Activated naive CD4-positive, alpha-beta T cell treated with anti-CD3 and anti-CD28 coated beads for 36 hours (primary cell): Measurements from ENCODE around the gene SET. TPM values are rescaled to one million over a fixed set of nuclear protein-coding genes. Genes with fewer than 3 reads are reported as not detected.
"Not testable (repeated sequence)": the region's sequence is repeated elsewhere in the genome, so short reads cannot be mapped to it uniquely, and the experiment has no call there.

ENCODE experiments used
- CTCF ChIA-PET: fragments of 350-600 bp; sonication (Branson Sonifier 250); formaldehyde crosslinking; loops from one replicate; lab custom pipeline; 2021; ENCODE audit warnings: antibody characterized with exemption; lab: Charles Lee
- DNase-seq: peaks from one replicate; pipeline ENCODE4 v3.0.0-alpha.2; 2020
- H3K27ac Mint-ChIP-seq: one replicate; pipeline ENCODE4 v1.8.0; 2021; ENCODE audit warnings: mild to moderate bottlenecking, mixed read lengths
- H3K27me3 Mint-ChIP-seq: one replicate; pipeline ENCODE4 v1.8.0; 2021; ENCODE audit warnings: low read depth, mixed read lengths
- H3K36me3 Mint-ChIP-seq: one replicate; pipeline ENCODE4 v1.8.0; 2021; ENCODE audit warnings: low read depth, mixed read lengths
- H3K4me1 Mint-ChIP-seq: one replicate; pipeline ENCODE4 v1.8.0; 2021; ENCODE audit warnings: low read depth, mixed read lengths
- H3K4me3 Mint-ChIP-seq: one replicate; pipeline ENCODE4 v1.8.0; 2021; ENCODE audit warnings: mild to moderate bottlenecking, moderate library complexity, mixed read lengths
- H3K9me3 Mint-ChIP-seq: one replicate; pipeline ENCODE4 v1.8.0; 2021; ENCODE audit warnings: mixed read lengths
- intact Hi-C: fragments of 100-400 bp; cut with micrococcal nuclease; formaldehyde crosslinking; loops from one replicate; pipeline ENCODE4 v1.15.1; 2023
- total RNA-seq, 2 experiments: library from RNA; stranded (reverse); gene quantifications; one replicate each; pipeline ENCODE4 v1.2.3, GENCODE V29; 2021

Gene SET
- total RNA-seq, 2 experiments from 2014 or later = 669 to 771 TPM

GRCh38 chr9:128689820-128690683 lies 1.0 kb downstream of the SET start:
- no peaks in the 10 kb centered on the region for H3K27me3 Mint-ChIP-seq
- DNase-seq = peak; percentile 55
- no peaks in the 10 kb centered on the region for H3K9me3 Mint-ChIP-seq
- peaks cover 54% of the 10 kb centered on the region for H3K4me1 Mint-ChIP-seq
- H3K4me3 Mint-ChIP-seq = peak overlapping the region; percentile 100
- H3K27ac Mint-ChIP-seq = peak overlapping the region; percentile 99
- peaks cover 36% of the 10 kb centered on the region for H3K36me3 Mint-ChIP-seq
- CTCF ChIA-PET = interaction anchor here (1.2 kb wide), 1 partner anchor 12 kb away, joined by 3 read pairs; the partner anchor contains the start of gene PKN3
- intact Hi-C loops = loop anchor here (1.0 to 5.0 kb wide), 8 partner anchors 34 to 919 kb away; partner anchors contain the start of genes DOLK, DYNC2I2, ENDOG and LRRC8A

- H3K36me3 Mint-ChIP-seq = peaks cover 40% of the 10 kb centered on the region
- H3K4me1 Mint-ChIP-seq = peaks cover 48% of the 10 kb centered on the region
- peak overlapping the region; percentile 100 for H3K4me3 Mint-ChIP-seq
- no peaks in the 10 kb centered on the region for H3K27me3 Mint-ChIP-seq
- no peak for DNase-seq
- H3K27ac Mint-ChIP-seq = peak overlapping the region; percentile 99
- CTCF ChIA-PET = interaction anchor here (1.0 to 1.2 kb wide), 2 partner anchors 12 to 42 kb away, joined by 3 read pairs; partner anchors contain the start of gene PKN3
- no peaks in the 10 kb centered on the region for H3K9me3 Mint-ChIP-seq
- intact Hi-C loops = loop anchor here (1.0 to 2.0 kb wide), 2 partner anchors 12 to 128 kb away; partner anchors contain the start of genes ENDOG and PKN3
Measured at GRCh38 chr9:128690684-128691034, 1.6 kb downstream of the SET start.

GRCh38 chr9:128693738-128694137 lies 4.7 kb downstream of the SET start:
- Mint-ChIP-seq H3K27ac (peak overlapping the region; percentile 65), H3K4me1 (peaks cover 23% of the 10 kb centered on the region), H3K36me3 (peaks cover 44% of the 10 kb centered on the region)
- CTCF ChIA-PET = interaction anchor here (0.6 to 2.4 kb wide), 3 partner anchors 8 to 324 kb away, joined by 3 to 18 read pairs (median 4); partner anchors contain the start of gene PKN3
- H3K4me3 Mint-ChIP-seq, H3K27me3 Mint-ChIP-seq, H3K9me3 Mint-ChIP-seq, intact Hi-C loops, DNase-seq: not testable (repeated sequence)

- CTCF ChIA-PET = no interaction called here
- Mint-ChIP-seq H3K27ac (no peak overlapping the region), H3K4me1 (peaks cover 23% of the 10 kb centered on the region)
Measured at GRCh38 chr9:128694344-128694743, 5.3 kb downstream of the SET start.

GRCh38 chr9:128696923-128697707 lies 8.1 kb downstream of the SET start:
- H3K9me3 Mint-ChIP-seq = no peaks in the 10 kb centered on the region
- H3K27ac Mint-ChIP-seq = no peak overlapping the region
- no peak overlapping the region for H3K4me3 Mint-ChIP-seq
- peaks cover 28% of the 10 kb centered on the region for H3K36me3 Mint-ChIP-seq
- H3K4me1 Mint-ChIP-seq = peaks cover 20% of the 10 kb centered on the region
- intact Hi-C loops = no loop called here
- DNase-seq = no peak
- CTCF ChIA-PET = interaction anchor here (0.7 to 2.2 kb wide), 3 partner anchors 9 to 338 kb away, joined by 3 to 5 read pairs (median 4); no protein-coding TSS in a partner anchor
- no peaks in the 10 kb centered on the region for H3K27me3 Mint-ChIP-seq

More at GRCh38 chr9:128694344-128694743, 5.3 kb downstream of the SET start:
- Mint-ChIP-seq H3K4me3 (no peak overlapping the region), H3K36me3 (peaks cover 44% of the 10 kb centered on the region), H3K27me3 (no peaks in the 10 kb centered on the region), H3K9me3 (no peaks in the 10 kb centered on the region)
- no peak for DNase-seq
- intact Hi-C loops = no loop called here

- H3K27ac Mint-ChIP-seq, DNase-seq, H3K4me3 Mint-ChIP-seq, H3K27me3 Mint-ChIP-seq, H3K9me3 Mint-ChIP-seq, intact Hi-C loops: not testable (repeated sequence)
- CTCF ChIA-PET = interaction anchor here (0.6 kb wide), 1 partner anchor 14 kb away, joined by 3 read pairs; no protein-coding TSS in a partner anchor
- Mint-ChIP-seq H3K4me1 (peaks cover 15% of the 10 kb centered on the region), H3K36me3 (peaks cover 14% of the 10 kb centered on the region)
Measured at GRCh38 chr9:128699096-128699795, 10.2 kb downstream of the SET start.

- Mint-ChIP-seq H3K4me1 (peaks cover 14% of the 10 kb centered on the region), H3K27ac (no peak overlapping the region), H3K27me3 (no peaks in the 10 kb centered on the region), H3K9me3 (no peaks in the 10 kb centered on the region), H3K36me3 (peaks cover 2% of the 10 kb centered on the region), H3K4me3 (peak overlapping the region; percentile 60)
- intact Hi-C loops = no loop called here
- CTCF ChIA-PET = interaction anchor here (0.7 to 1.2 kb wide), 2 partner anchors 9 to 17 kb away, joined by 6 to 18 read pairs; no protein-coding TSS in a partner anchor
- no peak for DNase-seq
Measured at GRCh38 chr9:128701227-128701854, 12.3 kb downstream of the SET start.

- CTCF ChIA-PET = interaction anchor here (0.7 to 1.2 kb wide), 5 partner anchors 10 to 22 kb away, joined by 3 to 18 read pairs (median 4); no protein-coding TSS in a partner anchor
- H3K4me1 Mint-ChIP-seq = peaks cover 13% of the 10 kb centered on the region
- intact Hi-C loops = loop anchor here (1.0 to 2.0 kb wide), 4 partner anchors 11 to 225 kb away; partner anchors contain the start of genes ENDOG and ZDHHC12
- H3K27me3 Mint-ChIP-seq = no peaks in the 10 kb centered on the region
- H3K9me3 Mint-ChIP-seq = no peaks in the 10 kb centered on the region
- peak within 1 kb of the TSS; percentile 84 for H3K4me3 Mint-ChIP-seq
- peak within 1 kb of the TSS; percentile 19 for H3K27ac Mint-ChIP-seq
- DNase-seq = peak; percentile 91
- H3K36me3 Mint-ChIP-seq = no peaks in the 10 kb centered on the region
Measured at GRCh38 chr9:128702445-128702948, 13.5 kb downstream of the SET start, which contains the start of gene PKN3. PKN3 (plus strand) TSS chr9:128702503; CDS start chr9:128702916, 413 bp downstream.

- no peak for DNase-seq
- Mint-ChIP-seq H3K4me1 (peaks cover 13% of the 10 kb centered on the region), H3K4me3 (peak overlapping the region; percentile 72), H3K9me3 (no peaks in the 10 kb centered on the region), H3K27me3 (no peaks in the 10 kb centered on the region), H3K36me3 (no peaks in the 10 kb centered on the region), H3K27ac (no peak overlapping the region)
- CTCF ChIA-PET = interaction anchor here (1.9 kb wide), 1 partner anchor 22 kb away, joined by 5 read pairs; the partner anchor contains the start of gene ZDHHC12
- intact Hi-C loops = loop anchor here (1.0 to 2.0 kb wide), 4 partner anchors 12 to 224 kb away; partner anchors contain the start of genes ENDOG and ZDHHC12
Measured at GRCh38 chr9:128702949-128703615, 14.1 kb downstream of the SET start.

GRCh38 chr9:128703616-128704355 lies 14.8 kb downstream of the SET start:
- no peaks in the 10 kb centered on the region for H3K27me3 Mint-ChIP-seq
- H3K27ac Mint-ChIP-seq = no peak overlapping the region
- no peaks in the 10 kb centered on the region for H3K9me3 Mint-ChIP-seq
- DNase-seq = no peak
- intact Hi-C loops = loop anchor here (2.0 kb wide), 1 partner anchor 115 kb away; the partner anchor contains the start of gene ENDOG
- no peaks in the 10 kb centered on the region for H3K36me3 Mint-ChIP-seq
- H3K4me3 Mint-ChIP-seq = peak overlapping the region; percentile 72
- peaks cover 13% of the 10 kb centered on the region for H3K4me1 Mint-ChIP-seq
- CTCF ChIA-PET = interaction anchor here (1.9 kb wide), 1 partner anchor 21 kb away, joined by 5 read pairs; the partner anchor contains the start of gene ZDHHC12
